BLaER1 treated with 17β-estradiol and CSF1 and Interleukin-3, amounts not matched to agents 10 nM and 100 nM (cell line): ENCODE measurements around the gene SDHC.
A peak's percentile ranks its signal among the peaks of the same experiment; 100 is the strongest.

Experiments used
- H3K27ac ChIP-seq, 11 experiments: shearing (Covaris generic); formaldehyde crosslinking; 2 replicates each; pipeline ENCODE4 v1.8.1; 2022
- H3K27me3 ChIP-seq, 11 experiments: shearing (Covaris generic); formaldehyde crosslinking; 2 replicates each; pipeline ENCODE4 v1.8.1; 2022
- H3K36me3 ChIP-seq, 11 experiments: shearing (Covaris generic); formaldehyde crosslinking; 2 replicates each; pipeline ENCODE4 v1.8.1; 2022
- H3K4me1 ChIP-seq, 10 experiments: shearing (Covaris generic); formaldehyde crosslinking; 2 replicates each; pipeline ENCODE4 v1.8.1; 2022
- H3K4me2 ChIP-seq, 11 experiments: shearing (Covaris generic); formaldehyde crosslinking; 2 replicates each; pipeline ENCODE4 v1.8.1; 2022
- H3K4me3 ChIP-seq, 10 experiments: shearing (Covaris generic); formaldehyde crosslinking; 2 replicates each; pipeline ENCODE4 v1.8.1; 2022
- H3K9ac ChIP-seq, 11 experiments: shearing (Covaris generic); formaldehyde crosslinking; 2 replicates each; pipeline ENCODE4 v1.8.1; 2022
- H3K9me3 ChIP-seq, 11 experiments: shearing (Covaris generic); formaldehyde crosslinking; replicated peaks in 1 of 11; 2 replicates each; pipeline ENCODE4 v1.8.1; 2022
- H4K20me1 ChIP-seq, 11 experiments: shearing (Covaris generic); formaldehyde crosslinking; 2 replicates each; pipeline ENCODE4 v1.8.1; 2022
- Cebpa-rat ChIP-seq, 11 experiments: shearing (Covaris generic); IDR thresholded peaks; 2 replicates each; pipeline ENCODE4 v1.8.1; 2022

The SDHC gene

GRCh38 chr1:161324020-161324419 is 9.8 kb downstream of the SDHC start:
- no peak overlapping the region for H3K27ac ChIP-seq
- H3K36me3 ChIP-seq, result peaks cover 50 to 75% (median 56%) of the 10 kb centered on the region in 11 experiments
- H3K9me3 ChIP-seq, result no peaks in the 10 kb centered on the region
- no peak for TF ChIP-seq Cebpa-rat (IDR thresholded peaks at IDR 0.05)
- H4K20me1 ChIP-seq, result peaks cover 0 to 4% (median 0%) of the 10 kb centered on the region in 11 experiments; a peak in 3 of 22 replicates
- peaks cover 0 to 12% (median 5%) of the 10 kb centered on the region in 10 experiments; a peak in 6 of 20 replicates for H3K4me1 ChIP-seq
- H3K27me3 ChIP-seq, result no peaks in the 10 kb centered on the region
- H3K9ac ChIP-seq, result no peak overlapping the region
- peak overlapping the region in 5 of 11 experiments; percentile 10 to 27 (median 11); a peak in 3 of 22 replicates for H3K4me2 ChIP-seq
- no peak overlapping the region for H3K4me3 ChIP-seq

GRCh38 chr1:161330346-161330745 is 16.2 kb downstream of the SDHC start:
- no peaks in the 10 kb centered on the region; a peak in 1 of 22 replicates for H4K20me1 ChIP-seq
- no peak overlapping the region for H3K9ac ChIP-seq
- H3K36me3 ChIP-seq, result peaks cover 92 to 100% (median 97%) of the 10 kb centered on the region in 11 experiments
- H3K4me3 ChIP-seq, result no peak overlapping the region
- H3K4me2 ChIP-seq, result no peak overlapping the region
- no peaks in the 10 kb centered on the region for H3K9me3 ChIP-seq
- H3K27ac ChIP-seq, result no peak overlapping the region
- no peak for TF ChIP-seq Cebpa-rat (IDR thresholded peaks at IDR 0.05)
- H3K4me1 ChIP-seq, result no peaks in the 10 kb centered on the region
- H3K27me3 ChIP-seq, result no peaks in the 10 kb centered on the region

- H3K27me3 ChIP-seq, result no peaks in the 10 kb centered on the region
- H3K9ac ChIP-seq, result no peak overlapping the region
- peaks cover 69 to 100% (median 92%) of the 10 kb centered on the region in 11 experiments for H3K36me3 ChIP-seq
- no peak overlapping the region for H3K4me2 ChIP-seq
- no peaks in the 10 kb centered on the region for H4K20me1 ChIP-seq
- H3K4me3 ChIP-seq, result no peak overlapping the region
- no peaks in the 10 kb centered on the region for H3K9me3 ChIP-seq
- no peak overlapping the region for H3K27ac ChIP-seq
- 0 out of 22 replicates have a peak, but pooled peaks of 2 of the 11 experiments have one; percentile 9 to 20 for TF ChIP-seq Cebpa-rat (IDR thresholded peaks at IDR 0.05)
- no peaks in the 10 kb centered on the region for H3K4me1 ChIP-seq
Observed at GRCh38 chr1:161333166-161333565, 19.0 kb downstream of the SDHC start.

- no peaks in the 10 kb centered on the region for H3K27me3 ChIP-seq
- no peak overlapping the region for H3K4me2 ChIP-seq
- H4K20me1 ChIP-seq, result no peaks in the 10 kb centered on the region
- H3K36me3 ChIP-seq, result peaks cover 65 to 100% (median 90%) of the 10 kb centered on the region in 11 experiments
- H3K9me3 ChIP-seq, result no peaks in the 10 kb centered on the region
- no peak for TF ChIP-seq Cebpa-rat (IDR thresholded peaks at IDR 0.05)
- no peak overlapping the region for H3K27ac ChIP-seq
- no peak overlapping the region for H3K9ac ChIP-seq
- H3K4me1 ChIP-seq, result no peaks in the 10 kb centered on the region
- H3K4me3 ChIP-seq, result no peak overlapping the region
Observed at GRCh38 chr1:161335796-161336195, 21.6 kb downstream of the SDHC start.

GRCh38 chr1:161342177-161342576 is 28.0 kb downstream of the SDHC start:
- H3K36me3 ChIP-seq, result peaks cover 59 to 100% (median 87%) of the 10 kb centered on the region in 11 experiments
- no peak overlapping the region for H3K9ac ChIP-seq
- H3K4me1 ChIP-seq, result no peaks in the 10 kb centered on the region
- no peak for TF ChIP-seq Cebpa-rat (IDR thresholded peaks at IDR 0.05)
- no peak overlapping the region for H3K4me3 ChIP-seq
- no peaks in the 10 kb centered on the region for H3K9me3 ChIP-seq
- no peaks in the 10 kb centered on the region for H4K20me1 ChIP-seq
- no peaks in the 10 kb centered on the region for H3K27me3 ChIP-seq
- H3K4me2 ChIP-seq, result no peak overlapping the region
- H3K27ac ChIP-seq, result no peak overlapping the region

GRCh38 chr1:161342821-161343220 is 28.6 kb downstream of the SDHC start:
- Histone ChIP-seq H3K27me3 (no peaks in the 10 kb centered on the region), H3K9ac (no peak overlapping the region), H4K20me1 (no peaks in the 10 kb centered on the region), H3K36me3 (peaks cover 58 to 99% (median 84%) of the 10 kb centered on the region in 11 experiments), H3K4me3 (no peak overlapping the region), H3K9me3 (no peaks in the 10 kb centered on the region), H3K4me1 (no peaks in the 10 kb centered on the region), H3K27ac (no peak overlapping the region), H3K4me2 (no peak overlapping the region)
- TF ChIP-seq Cebpa-rat (IDR thresholded peaks at IDR 0.05), result no peak

GRCh38 chr1:161350671-161351070 is 36.5 kb downstream of the SDHC start:
- TF ChIP-seq Cebpa-rat (IDR thresholded peaks at IDR 0.05), result no peak
- H3K27ac ChIP-seq, result peak overlapping the region; percentile 21 to 75 (median 56); a peak in 21 of 22 replicates
- peak overlapping the region in 4 of 11 experiments; percentile 19 to 38 (median 26); a peak in 2 of 22 replicates for H3K9ac ChIP-seq
- peaks cover 25 to 40% (median 33%) of the 10 kb centered on the region in 10 experiments for H3K4me1 ChIP-seq
- no peak overlapping the region for H3K4me3 ChIP-seq
- H3K27me3 ChIP-seq, result no peaks in the 10 kb centered on the region
- H3K36me3 ChIP-seq, result peaks cover 12 to 55% (median 29%) of the 10 kb centered on the region in 11 experiments
- H4K20me1 ChIP-seq, result no peaks in the 10 kb centered on the region
- H3K9me3 ChIP-seq, result no peaks in the 10 kb centered on the region
- peak overlapping the region; percentile 62 to 74 (median 70) for H3K4me2 ChIP-seq

- H3K9me3 ChIP-seq, result no peaks in the 10 kb centered on the region
- H4K20me1 ChIP-seq, result no peaks in the 10 kb centered on the region
- H3K9ac ChIP-seq, result peak overlapping the region in 2 of 11 experiments; percentile 16 to 40; a peak in 3 of 22 replicates
- H3K36me3 ChIP-seq, result peaks cover 12 to 54% (median 27%) of the 10 kb centered on the region in 11 experiments
- H3K4me3 ChIP-seq, result no peak overlapping the region
- H3K27ac ChIP-seq, result peak overlapping the region in 9 of 11 experiments; percentile 12 to 75 (median 56); a peak in 17 of 22 replicates
- peaks cover 25 to 45% (median 35%) of the 10 kb centered on the region in 10 experiments for H3K4me1 ChIP-seq
- TF ChIP-seq Cebpa-rat (IDR thresholded peaks at IDR 0.05), result no peak
- H3K27me3 ChIP-seq, result no peaks in the 10 kb centered on the region
- H3K4me2 ChIP-seq, result peak overlapping the region; percentile 34 to 74 (median 69)
Observed at GRCh38 chr1:161351482-161351881, 37.3 kb downstream of the SDHC start.

GRCh38 chr1:161357073-161357472 is 42.9 kb downstream of the SDHC start:
- Histone ChIP-seq H3K27ac (no peak overlapping the region), H3K27me3 (no peaks in the 10 kb centered on the region), H3K4me2 (0 out of 22 replicates have a peak overlapping the region, but pooled peaks of 1 of the 11 experiments have one; percentile 26), H3K36me3 (peaks cover 24 to 75% (median 49%) of the 10 kb centered on the region in 11 experiments), H3K9me3 (no peaks in the 10 kb centered on the region), H3K9ac (no peak overlapping the region), H4K20me1 (no peaks in the 10 kb centered on the region), H3K4me3 (no peak overlapping the region), H3K4me1 (peaks cover 0 to 29% (median 17%) of the 10 kb centered on the region in 10 experiments; a peak in 17 of 20 replicates)
- TF ChIP-seq Cebpa-rat (IDR thresholded peaks at IDR 0.05), result no peak
